Measurements from ENCODE around the gene PIM3.

Gene PIM3

DNA sequence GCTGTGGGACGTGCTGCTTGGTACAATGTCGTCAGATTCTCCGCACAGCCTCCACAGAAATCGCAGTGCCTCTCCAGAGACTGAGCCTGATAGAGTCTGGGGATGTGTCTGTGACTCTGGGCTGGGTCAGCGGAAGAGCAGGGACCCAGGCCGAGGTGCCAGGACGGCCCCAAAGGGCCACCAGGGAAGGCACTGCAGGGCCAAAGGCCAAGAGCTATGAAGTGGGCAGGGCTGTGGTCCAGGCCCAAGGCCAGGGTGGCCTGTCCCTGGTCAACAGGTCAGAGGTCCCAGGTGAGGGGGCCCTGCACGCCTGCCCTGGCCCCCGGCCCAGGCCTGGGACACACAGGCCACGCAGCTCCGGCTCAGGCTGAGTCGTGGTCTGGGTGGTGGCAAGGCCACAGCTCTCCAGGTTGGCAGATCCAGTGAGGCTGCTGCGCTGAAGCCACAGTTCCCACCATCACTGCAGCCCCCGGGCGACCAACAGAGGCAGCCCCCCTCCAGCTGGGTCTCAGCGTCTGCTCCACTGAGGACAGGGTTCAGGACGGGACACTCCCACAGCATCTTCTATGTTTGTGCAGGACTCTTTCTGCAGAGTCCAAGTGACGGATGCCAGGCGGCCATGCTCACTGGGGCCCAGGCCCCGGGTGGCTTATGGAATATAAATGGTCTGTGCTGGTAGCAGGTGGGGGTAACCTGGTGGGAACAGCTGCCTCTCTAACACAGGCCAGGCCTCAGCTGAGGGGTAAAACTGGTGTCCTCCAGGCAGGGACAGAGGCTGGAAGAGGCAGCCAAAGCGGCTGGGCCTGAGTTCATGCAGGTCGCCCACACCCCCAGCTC lies 4.8 kb upstream of the PIM3 start:
- Mint-ChIP-seq H3K4me3 (no peak overlapping the region), H3K27ac (no peak overlapping the region), H3K4me1 (ENCODE audit: low read depth) (peaks cover 9% of the 10 kb centered on the region), H3K9me3 (ENCODE audit: low read depth) (no peaks in the 10 kb centered on the region), H3K27me3 (no peaks in the 10 kb centered on the region), H3K36me3 (no peaks in the 10 kb centered on the region)

DNA sequence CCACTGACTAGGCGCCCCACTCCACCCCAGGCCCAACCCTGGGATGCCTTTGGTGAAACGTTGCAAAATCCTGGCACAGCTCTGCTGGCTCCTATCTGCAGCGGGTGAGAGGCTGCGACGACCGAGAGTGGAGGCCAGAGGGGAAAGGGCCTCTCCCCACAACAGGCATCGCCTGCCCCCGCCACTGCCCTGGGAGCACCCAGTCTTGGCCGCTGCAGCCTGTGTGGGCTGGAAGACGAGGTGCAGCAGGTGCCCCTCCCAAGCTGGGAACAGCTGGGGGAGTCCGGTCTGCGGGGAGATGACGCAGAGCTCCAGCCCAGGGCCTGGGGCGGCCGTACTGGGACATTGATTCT lies 4.2 kb upstream of the PIM3 start:
- Mint-ChIP-seq H3K27ac (no peak overlapping the region), H3K4me3 (no peak overlapping the region), H3K27me3 (no peaks in the 10 kb centered on the region), H3K36me3 (no peaks in the 10 kb centered on the region), H3K9me3 (ENCODE audit: low read depth) (no peaks in the 10 kb centered on the region), H3K4me1 (ENCODE audit: low read depth) (peaks cover 9% of the 10 kb centered on the region)

DNA sequence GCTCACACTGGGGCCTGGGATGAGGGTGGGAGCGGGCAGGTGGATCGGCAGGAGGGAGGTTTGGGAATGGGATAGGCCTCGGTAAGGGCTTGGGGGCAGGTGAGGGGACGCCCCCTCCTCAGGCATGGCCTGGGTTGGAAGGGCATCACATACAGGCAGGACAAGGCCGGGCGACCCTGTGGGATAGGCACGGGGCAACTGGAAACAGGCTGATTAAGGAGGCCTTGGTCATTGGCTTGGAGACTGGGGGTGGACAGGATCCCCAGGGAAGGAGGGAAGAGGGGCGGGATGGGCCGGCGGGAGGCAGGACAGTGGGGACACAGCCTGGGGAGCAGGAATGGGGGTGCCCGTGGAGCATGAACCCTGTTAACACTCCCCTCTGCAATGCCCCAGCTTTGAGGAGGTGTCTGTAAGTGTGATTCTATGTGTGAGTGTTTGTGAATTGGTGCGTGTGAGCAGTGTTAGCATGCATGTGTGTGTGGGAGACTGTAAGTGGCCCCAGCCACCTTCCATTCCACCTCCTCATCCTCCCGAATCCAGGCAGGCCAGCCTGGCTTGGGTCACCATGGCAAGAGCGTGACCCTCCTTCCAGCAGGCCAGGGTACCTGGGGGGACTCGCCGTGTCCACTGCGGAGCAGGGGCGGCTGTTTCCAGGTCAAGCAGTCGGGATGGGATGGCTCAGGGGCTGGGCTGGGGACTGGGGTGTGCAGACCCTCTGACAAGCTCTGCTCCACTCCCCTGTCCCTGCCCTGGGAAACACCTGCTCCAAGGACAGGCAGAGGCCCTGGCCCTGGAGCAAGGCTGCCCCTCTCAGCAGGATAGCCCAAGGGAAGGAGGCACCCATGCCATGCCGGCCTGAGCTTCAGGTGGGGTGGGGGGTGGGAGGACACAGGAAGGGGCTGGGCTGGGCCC lies 3.4 kb upstream of the PIM3 start:
- no peak overlapping the region for H3K4me3 Mint-ChIP-seq
- H3K4me1 Mint-ChIP-seq (ENCODE audit: low read depth): peaks cover 9% of the 10 kb centered on the region
- H3K27ac Mint-ChIP-seq: no peak overlapping the region

DNA sequence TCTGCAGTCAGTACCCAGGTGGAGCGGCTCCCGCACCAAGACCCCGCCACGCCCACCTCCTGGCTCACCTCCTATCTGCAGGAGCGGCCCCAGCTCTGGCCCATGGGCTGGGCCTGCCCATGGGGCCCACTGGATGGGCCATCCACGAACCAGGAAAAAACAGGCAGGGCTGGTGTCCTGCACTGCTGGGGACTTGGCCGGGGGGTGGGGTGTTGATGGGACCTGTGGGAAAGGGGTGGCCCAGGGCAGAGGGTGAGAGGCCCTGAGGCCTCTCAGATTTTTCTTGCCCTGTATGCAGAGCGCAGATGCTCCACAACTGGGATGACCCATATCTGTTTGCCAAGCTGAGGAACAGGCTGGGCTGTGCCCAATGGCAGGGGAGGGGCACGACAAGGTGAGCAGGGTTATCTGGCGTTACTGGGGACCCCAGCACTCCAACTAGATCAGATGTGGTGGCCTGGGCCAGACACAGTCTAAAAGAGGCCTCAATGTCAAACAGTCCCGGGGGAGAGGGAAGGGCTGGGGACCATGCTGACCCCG lies 2.7 kb upstream of the PIM3 start:
- peaks cover 9% of the 10 kb centered on the region for H3K4me1 Mint-ChIP-seq (ENCODE audit: low read depth)
- H3K9me3 Mint-ChIP-seq (ENCODE audit: low read depth): no peaks in the 10 kb centered on the region
- H3K27ac Mint-ChIP-seq: peak overlapping the region; percentile 37
- no peaks in the 10 kb centered on the region for H3K36me3 Mint-ChIP-seq
- H3K27me3 Mint-ChIP-seq: no peaks in the 10 kb centered on the region
- H3K4me3 Mint-ChIP-seq: no peak overlapping the region

More for the DNA sequence above, 3.4 kb upstream of the PIM3 start:
- no peaks in the 10 kb centered on the region for H3K27me3 Mint-ChIP-seq
- H3K36me3 Mint-ChIP-seq: no peaks in the 10 kb centered on the region
- no peaks in the 10 kb centered on the region for H3K9me3 Mint-ChIP-seq (ENCODE audit: low read depth)

DNA sequence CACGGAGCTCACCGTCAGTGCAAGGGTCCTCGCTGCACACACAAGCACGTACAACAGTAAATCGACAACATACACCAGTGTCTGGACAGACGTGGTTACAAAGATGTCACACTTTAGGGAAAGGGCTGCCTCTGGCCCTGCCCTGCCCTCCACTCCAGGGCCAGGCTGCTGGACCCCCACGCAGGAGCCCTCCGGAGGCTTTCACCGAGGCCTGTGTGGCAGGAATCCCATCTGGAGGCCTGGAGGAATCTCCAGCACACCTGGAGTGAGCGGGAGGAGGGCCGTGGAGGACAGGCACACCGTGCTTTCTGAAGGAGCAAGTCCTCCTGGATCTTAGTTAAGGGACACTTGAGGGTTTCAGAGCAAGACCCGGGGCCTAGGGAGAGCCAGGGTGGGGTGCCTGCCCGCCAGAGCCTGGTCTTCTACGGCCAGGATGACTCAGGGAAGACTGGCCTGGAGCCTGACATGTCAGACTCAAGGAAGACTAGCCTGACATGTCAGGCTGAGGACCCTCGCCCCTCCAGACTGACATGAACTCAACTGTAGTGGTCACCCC lies 2.1 kb upstream of the PIM3 start:
- Mint-ChIP-seq H3K9me3 (ENCODE audit: low read depth) (no peaks in the 10 kb centered on the region), H3K4me1 (ENCODE audit: low read depth) (peaks cover 10% of the 10 kb centered on the region), H3K27ac (peak overlapping the region; percentile 37), H3K27me3 (no peaks in the 10 kb centered on the region), H3K36me3 (no peaks in the 10 kb centered on the region), H3K4me3 (peak overlapping the region; percentile 89)

DNA sequence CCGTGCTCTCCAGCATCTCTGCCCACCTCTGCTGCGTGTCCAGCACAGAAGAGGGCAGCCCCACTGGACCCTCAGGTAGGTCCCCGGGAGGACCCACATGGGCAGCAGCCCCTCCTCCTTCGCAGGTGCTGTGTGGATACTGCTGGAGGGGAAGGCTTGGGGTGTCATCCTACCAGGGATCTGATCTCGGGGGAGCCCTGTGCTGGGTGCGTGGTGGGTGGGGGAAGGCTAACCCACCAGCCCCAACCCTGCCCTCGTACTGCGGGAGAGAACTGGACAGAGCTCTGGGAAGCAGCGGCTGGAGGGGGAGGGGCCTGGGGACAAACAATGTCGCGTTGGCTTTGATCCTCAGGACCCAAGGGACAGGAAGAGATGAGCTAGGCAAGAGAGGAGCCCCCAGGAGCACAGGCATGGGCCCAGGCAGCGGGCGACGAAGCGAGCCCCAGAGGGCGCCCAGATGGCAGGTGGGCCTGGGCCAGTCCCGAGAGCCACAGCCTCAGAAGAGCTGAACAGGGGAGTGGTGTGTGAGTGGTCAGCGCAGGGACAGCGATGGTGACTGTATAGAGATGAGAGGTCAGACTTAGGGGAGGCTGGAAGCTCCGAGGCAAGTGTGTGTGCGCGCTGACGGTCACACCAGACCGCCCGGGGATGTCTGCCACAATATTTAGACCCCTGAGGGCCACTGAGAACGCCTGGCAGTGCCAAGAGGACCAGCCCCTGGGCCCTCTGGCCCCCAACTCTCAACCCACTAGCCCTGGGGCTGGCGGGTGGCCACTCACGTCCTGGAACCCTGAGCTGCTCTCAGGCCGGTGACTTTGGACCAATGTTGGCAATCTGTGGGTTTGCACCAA lies 1.4 kb upstream of the PIM3 start:
- Mint-ChIP-seq H3K9me3 (ENCODE audit: low read depth) (no peaks in the 10 kb centered on the region), H3K4me3 (peak overlapping the region; percentile 89), H3K27ac (peak overlapping the region; percentile 95), H3K36me3 (peaks cover 4% of the 10 kb centered on the region), H3K27me3 (no peaks in the 10 kb centered on the region), H3K4me1 (ENCODE audit: low read depth) (peaks cover 17% of the 10 kb centered on the region)

DNA sequence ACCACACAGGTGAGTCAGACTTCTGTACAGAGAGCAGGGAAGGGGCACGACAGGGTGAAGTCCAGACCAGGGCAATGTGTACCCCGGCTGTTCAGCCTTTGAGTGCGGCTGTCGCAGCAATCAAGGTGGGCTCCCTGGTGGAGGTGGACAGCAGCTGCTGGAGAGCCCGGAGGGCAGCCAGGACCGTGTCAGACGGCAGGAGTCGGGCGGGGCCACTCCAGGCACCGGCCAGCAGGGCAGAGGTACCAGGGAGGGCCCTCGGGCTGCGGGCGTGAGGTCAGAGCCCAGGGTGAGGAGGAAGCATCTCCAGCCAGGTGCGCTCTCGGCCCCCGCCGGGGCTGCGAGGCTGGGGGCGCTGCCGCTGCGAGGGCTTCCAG lies 802 bp upstream of the PIM3 start:
- Mint-ChIP-seq H3K27ac (peak overlapping the region; percentile 95), H3K4me3 (peak overlapping the region; percentile 89), H3K27me3 (no peaks in the 10 kb centered on the region), H3K36me3 (peaks cover 4% of the 10 kb centered on the region), H3K9me3 (ENCODE audit: low read depth) (no peaks in the 10 kb centered on the region), H3K4me1 (ENCODE audit: low read depth) (peaks cover 21% of the 10 kb centered on the region)

DNA sequence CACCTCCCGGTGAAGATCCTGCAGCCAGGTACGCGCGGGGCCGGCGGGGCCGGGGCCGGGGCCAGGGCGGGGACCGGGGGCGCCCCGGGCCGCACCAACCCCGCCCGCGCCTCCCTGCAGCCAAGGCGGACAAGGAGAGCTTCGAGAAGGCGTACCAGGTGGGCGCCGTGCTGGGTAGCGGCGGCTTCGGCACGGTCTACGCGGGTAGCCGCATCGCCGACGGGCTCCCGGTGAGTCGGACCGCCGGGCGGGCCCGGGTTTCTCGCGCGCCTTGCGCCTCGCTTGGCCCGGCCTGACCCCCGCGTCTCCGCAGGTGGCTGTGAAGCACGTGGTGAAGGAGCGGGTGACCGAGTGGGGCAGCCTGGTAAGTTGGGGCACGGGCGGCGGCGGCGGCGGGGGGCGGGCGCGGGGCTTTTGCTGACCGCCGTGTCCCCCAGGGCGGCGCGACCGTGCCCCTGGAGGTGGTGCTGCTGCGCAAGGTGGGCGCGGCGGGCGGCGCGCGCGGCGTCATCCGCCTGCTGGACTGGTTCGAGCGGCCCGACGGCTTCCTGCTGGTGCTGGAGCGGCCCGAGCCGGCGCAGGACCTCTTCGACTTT lies 531 bp downstream of the PIM3 start:
- Mint-ChIP-seq H3K27ac (peak overlapping the region; percentile 92), H3K9me3 (ENCODE audit: low read depth) (no peaks in the 10 kb centered on the region), H3K36me3 (peaks cover 4% of the 10 kb centered on the region), H3K4me1 (ENCODE audit: low read depth) (peaks cover 24% of the 10 kb centered on the region), H3K4me3 (peak overlapping the region; percentile 91), H3K27me3 (no peaks in the 10 kb centered on the region)

DNA sequence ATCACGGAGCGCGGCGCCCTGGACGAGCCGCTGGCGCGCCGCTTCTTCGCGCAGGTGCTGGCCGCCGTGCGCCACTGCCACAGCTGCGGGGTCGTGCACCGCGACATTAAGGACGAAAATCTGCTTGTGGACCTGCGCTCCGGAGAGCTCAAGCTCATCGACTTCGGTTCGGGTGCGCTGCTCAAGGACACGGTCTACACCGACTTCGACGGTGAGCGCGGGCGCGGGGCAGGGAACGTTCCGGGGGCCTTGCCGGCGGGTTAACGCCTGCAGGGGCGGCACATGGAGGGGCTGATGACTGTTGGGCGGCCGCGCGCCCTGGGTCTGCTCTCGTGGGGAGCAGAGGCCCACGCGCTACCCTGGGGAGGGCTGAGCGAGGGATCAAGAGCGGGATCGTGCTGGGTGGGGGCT lies 1.0 kb downstream of the PIM3 start:
- Mint-ChIP-seq H3K4me3 (peak overlapping the region; percentile 91), H3K4me1 (ENCODE audit: low read depth) (peaks cover 24% of the 10 kb centered on the region), H3K27ac (peak overlapping the region; percentile 92), H3K9me3 (ENCODE audit: low read depth) (no peaks in the 10 kb centered on the region), H3K27me3 (no peaks in the 10 kb centered on the region), H3K36me3 (peaks cover 4% of the 10 kb centered on the region)

DNA sequence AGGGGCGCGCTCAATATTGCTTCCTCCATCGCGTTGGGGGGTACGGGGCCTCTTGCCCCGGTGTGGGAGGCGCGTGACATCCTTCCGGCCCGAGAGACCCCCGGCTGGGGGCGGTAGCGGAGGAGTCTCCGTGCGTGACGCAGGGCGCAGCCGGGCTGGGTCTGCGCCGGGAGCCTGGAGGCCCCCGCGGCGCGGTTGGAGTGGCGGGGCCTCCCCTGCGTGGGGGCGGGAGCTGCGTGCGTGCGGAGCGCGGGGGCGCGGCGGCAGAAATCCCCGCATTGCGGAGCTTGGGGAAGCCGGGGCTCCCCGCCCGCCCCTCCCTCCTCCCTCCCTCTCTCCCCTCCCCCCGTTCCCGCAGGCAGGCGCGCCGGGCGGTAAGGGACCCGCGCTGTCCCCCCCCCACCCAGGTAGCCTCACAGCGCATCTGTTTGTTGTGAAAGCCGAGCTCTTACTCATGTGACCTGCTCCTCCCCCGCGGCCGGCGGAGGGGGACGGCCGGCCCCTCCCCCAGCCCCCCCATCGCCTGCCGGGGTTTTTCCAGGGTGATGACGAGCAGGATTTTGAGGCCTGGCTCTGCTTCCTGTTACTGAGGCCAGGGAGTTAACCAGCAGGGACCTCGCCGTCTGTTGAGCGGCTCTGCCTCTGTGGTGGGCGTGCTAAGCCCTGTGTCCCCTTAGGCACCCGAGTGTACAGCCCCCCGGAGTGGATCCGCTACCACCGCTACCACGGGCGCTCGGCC lies 1.6 kb downstream of the PIM3 start:
- H3K27me3 Mint-ChIP-seq: no peaks in the 10 kb centered on the region
- H3K4me3 Mint-ChIP-seq: peak overlapping the region; percentile 91
- no peaks in the 10 kb centered on the region for H3K9me3 Mint-ChIP-seq (ENCODE audit: low read depth)
- peaks cover 24% of the 10 kb centered on the region for H3K4me1 Mint-ChIP-seq (ENCODE audit: low read depth)
- peaks cover 4% of the 10 kb centered on the region for H3K36me3 Mint-ChIP-seq
- H3K27ac Mint-ChIP-seq: peak overlapping the region; percentile 92

DNA sequence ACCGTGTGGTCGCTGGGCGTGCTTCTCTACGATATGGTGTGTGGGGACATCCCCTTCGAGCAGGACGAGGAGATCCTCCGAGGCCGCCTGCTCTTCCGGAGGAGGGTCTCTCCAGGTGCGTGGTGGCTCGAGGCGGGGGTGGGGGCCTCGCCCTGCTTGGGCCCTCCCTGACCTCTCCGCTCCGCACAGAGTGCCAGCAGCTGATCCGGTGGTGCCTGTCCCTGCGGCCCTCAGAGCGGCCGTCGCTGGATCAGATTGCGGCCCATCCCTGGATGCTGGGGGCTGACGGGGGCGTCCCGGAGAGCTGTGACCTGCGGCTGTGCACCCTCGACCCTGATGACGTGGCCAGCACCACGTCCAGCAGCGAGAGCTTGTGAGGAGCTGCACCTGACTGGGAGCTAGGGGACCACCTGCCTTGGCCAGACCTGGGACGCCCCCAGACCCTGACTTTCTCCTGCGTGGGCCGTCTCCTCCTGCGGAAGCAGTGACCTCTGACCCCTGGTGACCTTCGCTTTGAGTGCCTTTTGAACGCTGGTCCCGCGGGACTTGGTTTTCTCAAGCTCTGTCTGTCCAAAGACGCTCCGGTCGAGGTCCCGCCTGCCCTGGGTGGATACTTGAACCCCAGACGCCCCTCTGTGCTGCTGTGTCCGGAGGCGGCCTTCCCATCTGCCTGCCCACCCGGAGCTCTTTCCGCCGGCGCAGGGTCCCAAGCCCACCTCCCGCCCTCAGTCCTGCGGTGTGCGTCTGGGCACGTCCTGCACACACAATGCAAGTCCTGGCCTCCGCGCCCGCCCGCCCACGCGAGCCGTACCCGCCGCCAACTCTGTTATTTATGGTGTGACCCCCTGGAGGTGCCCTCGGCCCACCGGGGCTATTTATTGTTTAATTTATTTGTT lies 2.4 kb downstream of the PIM3 start:
- peaks cover 29% of the 10 kb centered on the region for H3K4me1 Mint-ChIP-seq (ENCODE audit: low read depth)
- H3K27ac Mint-ChIP-seq: peak overlapping the region; percentile 88
- H3K36me3 Mint-ChIP-seq: peaks cover 4% of the 10 kb centered on the region
- peak overlapping the region; percentile 91 for H3K4me3 Mint-ChIP-seq
- H3K27me3 Mint-ChIP-seq: no peaks in the 10 kb centered on the region
- H3K9me3 Mint-ChIP-seq (ENCODE audit: low read depth): no peaks in the 10 kb centered on the region

DNA sequence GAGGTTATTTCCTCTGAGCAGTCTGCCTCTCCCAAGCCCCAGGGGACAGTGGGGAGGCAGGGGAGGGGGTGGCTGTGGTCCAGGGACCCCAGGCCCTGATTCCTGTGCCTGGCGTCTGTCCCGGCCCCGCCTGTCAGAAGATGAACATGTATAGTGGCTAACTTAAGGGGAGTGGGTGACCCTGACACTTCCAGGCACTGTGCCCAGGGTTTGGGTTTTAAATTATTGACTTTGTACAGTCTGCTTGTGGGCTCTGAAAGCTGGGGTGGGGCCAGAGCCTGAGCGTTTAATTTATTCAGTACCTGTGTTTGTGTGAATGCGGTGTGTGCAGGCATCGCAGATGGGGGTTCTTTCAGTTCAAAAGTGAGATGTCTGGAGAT lies 3.1 kb downstream of the PIM3 start:
- H3K27me3 Mint-ChIP-seq: no peaks in the 10 kb centered on the region
- H3K27ac Mint-ChIP-seq: peak overlapping the region; percentile 88
- H3K4me1 Mint-ChIP-seq (ENCODE audit: low read depth): peaks cover 27% of the 10 kb centered on the region
- peak overlapping the region; percentile 91 for H3K4me3 Mint-ChIP-seq
- H3K36me3 Mint-ChIP-seq: peaks cover 4% of the 10 kb centered on the region
- no peaks in the 10 kb centered on the region for H3K9me3 Mint-ChIP-seq (ENCODE audit: low read depth)

All from activated naive CD8-positive, alpha-beta T cell (primary cell).